ENCODE results near the gene KCNE4. TPM values are rescaled to one million over a fixed set of nuclear protein-coding genes. Genes with fewer than 3 reads are reported as not detected.

Gene KCNE4
- 7.1 and 8.5 TPM in 2 replicates for total RNA-seq

GRCh38 chr2:223051693-223052289 is at the start of gene KCNE4:
TSS of gene KCNE4 (plus strand) at chr2:223052190. CDS start at chr2:223052831, 641 bp downstream.

Other genes with a start within 250 kb of the KCNE4 start
- gene ACSL3, start 191.2 kb upstream of the KCNE4 start, total RNA-seq = 63.5 and 106 TPM in 2 replicates